WTC11 (cell line): ENCODE data around the gene PIPOX.

Experiments used
- CREB1 ChIP-seq: sonication (generic); formaldehyde crosslinking; IDR thresholded peaks from 2 replicates; pipeline ENCODE4 v1.8.0; 2023; ENCODE audit warnings: mild to moderate bottlenecking, missing genetic modification reagents
- CREM ChIP-seq: sonication (generic); formaldehyde crosslinking; IDR thresholded peaks from 2 replicates; pipeline ENCODE4 v1.8.1; 2022; ENCODE audit warnings: mild to moderate bottlenecking, missing genetic modification reagents, moderate library complexity
- ELF4 ChIP-seq: sonication (generic); formaldehyde crosslinking; IDR thresholded peaks from 2 replicates; pipeline ENCODE4 v1.8.1; 2022; ENCODE audit warnings: low read depth, mild to moderate bottlenecking, moderate library complexity, missing genetic modification reagents
- ETV6 ChIP-seq: sonication (generic); formaldehyde crosslinking; IDR thresholded peaks from 2 replicates; pipeline ENCODE4 v1.8.1; 2022; ENCODE audit warnings: mild to moderate bottlenecking, missing genetic modification reagents
- JUN ChIP-seq: sonication (generic); formaldehyde crosslinking; IDR thresholded peaks from 2 replicates; pipeline ENCODE4 v1.8.0; 2023; ENCODE audit warnings: mild to moderate bottlenecking, missing genetic modification reagents
- PRRX2 ChIP-seq: fragments of 250-450 bp; sonication (Bioruptor Pico); IDR thresholded peaks from 2 replicates; pipeline ENCODE4 v1.8.0; 2021; ENCODE audit warnings: mild to moderate bottlenecking
- TF ChIP-seq, protein P1 (sequence below): fragments of 200-600 bp; IDR thresholded peaks from 2 replicates; pipeline ENCODE4 v1.8.0; 2022; ENCODE audit warnings: antibody characterized with exemption

DNA sequence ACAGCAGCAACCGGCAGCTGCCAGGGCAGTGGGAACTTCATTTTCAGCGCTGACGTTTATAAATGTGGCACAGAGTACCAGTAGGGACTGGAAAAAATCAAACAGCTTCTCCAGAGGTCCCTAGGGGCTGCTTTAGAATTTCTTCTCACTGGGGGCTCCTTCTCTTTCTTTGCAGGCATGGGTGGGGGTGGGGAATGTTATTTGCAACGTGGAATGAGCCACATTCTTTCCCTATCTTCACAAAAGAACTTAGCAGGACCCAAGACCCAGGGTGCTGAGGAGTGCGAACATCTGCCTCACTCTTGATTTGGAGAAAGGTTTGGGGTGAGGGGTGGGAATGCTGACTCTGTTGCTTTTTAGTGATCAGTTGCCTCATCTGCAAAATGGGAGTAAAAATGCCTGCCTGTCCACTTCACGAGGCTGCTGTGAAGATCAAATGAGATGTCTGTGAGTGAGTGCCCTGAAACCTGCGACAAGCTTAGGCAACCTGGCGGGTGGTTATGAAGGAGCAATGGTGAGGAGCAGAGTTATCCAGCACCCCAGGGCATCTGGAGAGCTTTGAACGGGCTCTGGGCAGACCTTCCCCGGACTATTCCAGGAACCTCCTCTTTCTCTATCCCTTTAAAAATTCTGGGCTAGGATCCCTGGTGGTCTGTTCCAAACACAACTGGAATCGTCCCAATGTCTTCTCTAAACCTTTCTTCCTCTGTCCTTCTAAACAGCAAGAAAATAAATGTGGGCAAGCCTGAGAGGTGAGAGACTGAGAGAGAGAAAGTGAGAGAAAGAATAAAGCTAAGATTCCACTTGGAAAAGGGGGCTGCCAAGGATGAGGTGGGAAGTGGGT, 10.7 kb upstream of the PIPOX start:
- TF ChIP-seq JUN (CRISPR knock-in tag) (no peak), CREB1 (CRISPR knock-in tag) (no peak), CREM (CRISPR knock-in tag) (no peak), ETV6 (peak; percentile 14; the same call in 1 of the 2 replicates), ELF4 (CRISPR knock-in tag) (no peak), PRRX2 (CRISPR knock-in tag) (no peak)
- TF ChIP-seq, protein P1, sequence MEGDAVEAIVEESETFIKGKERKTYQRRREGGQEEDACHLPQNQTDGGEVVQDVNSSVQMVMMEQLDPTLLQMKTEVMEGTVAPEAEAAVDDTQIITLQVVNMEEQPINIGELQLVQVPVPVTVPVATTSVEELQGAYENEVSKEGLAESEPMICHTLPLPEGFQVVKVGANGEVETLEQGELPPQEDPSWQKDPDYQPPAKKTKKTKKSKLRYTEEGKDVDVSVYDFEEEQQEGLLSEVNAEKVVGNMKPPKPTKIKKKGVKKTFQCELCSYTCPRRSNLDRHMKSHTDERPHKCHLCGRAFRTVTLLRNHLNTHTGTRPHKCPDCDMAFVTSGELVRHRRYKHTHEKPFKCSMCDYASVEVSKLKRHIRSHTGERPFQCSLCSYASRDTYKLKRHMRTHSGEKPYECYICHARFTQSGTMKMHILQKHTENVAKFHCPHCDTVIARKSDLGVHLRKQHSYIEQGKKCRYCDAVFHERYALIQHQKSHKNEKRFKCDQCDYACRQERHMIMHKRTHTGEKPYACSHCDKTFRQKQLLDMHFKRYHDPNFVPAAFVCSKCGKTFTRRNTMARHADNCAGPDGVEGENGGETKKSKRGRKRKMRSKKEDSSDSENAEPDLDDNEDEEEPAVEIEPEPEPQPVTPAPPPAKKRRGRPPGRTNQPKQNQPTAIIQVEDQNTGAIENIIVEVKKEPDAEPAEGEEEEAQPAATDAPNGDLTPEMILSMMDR, result no peak
